Panc1 (cell line): ENCODE results near the gene AKIRIN2. TPM values are rescaled to one million over a fixed set of nuclear protein-coding genes. Genes with fewer than 3 reads are reported as not detected.

Experiments used
- ATAC-seq: fragments of 200-7000 bp; cut with Tn5 transposase; 2 replicates; pipeline ENCODE4 v1.9.1; 2020; ENCODE audit warnings: mild to moderate bottlenecking, moderate library complexity
- BruUV-seq: library from RNA; stranded (reverse); fragments of 400-500 nt; replicated peaks from 2 replicates; lab custom pipeline; 2021; lab: Mats Ljungman, UMichigan
- CTCF ChIA-PET: fragments of 300-600 bp; sonication (Branson Sonifier 250); formaldehyde crosslinking; loops from one replicate; lab custom pipeline; 2022; ENCODE audit warnings: antibody characterized with exemption; lab: Charles Lee
- POLR2A ChIA-PET: fragments of 300-600 bp; sonication (Branson Sonifier 250); formaldehyde crosslinking; loops from one replicate; lab custom pipeline; 2022; ENCODE audit warnings: antibody characterized with exemption; lab: Charles Lee
- DNase-seq: peaks from one replicate; pipeline ENCODE4 v3.0.0-alpha.2; 2010; ENCODE audit warnings: low read depth, low spot score
- H3K27ac ChIP-seq: 2 replicates; pipeline ENCODE4 v1.5.1; 2011; ENCODE audit warnings: mild to moderate bottlenecking, low read length, inconsistent platforms
- H3K27me3 ChIP-seq: fragments of 200-500 bp; sonication (Bioruptor generic); 2 replicates; pipeline ENCODE4 v1.6.0; 2014; ENCODE audit warnings: low read length, inconsistent platforms; ENCODE audit not compliant: control insufficient read depth, insufficient read depth
- H3K36me3 ChIP-seq: fragments of 200-500 bp; sonication (Bioruptor generic); 2 replicates; pipeline ENCODE4 v1.5.1; 2014; ENCODE audit warnings: inconsistent platforms, mild to moderate bottlenecking, low read length, moderate library complexity; ENCODE audit not compliant: control insufficient read depth, insufficient read depth
- H3K4me1 ChIP-seq: 2 replicates; pipeline ENCODE4 v1.5.1; 2011; ENCODE audit warnings: inconsistent platforms, mild to moderate bottlenecking, low read length, moderate library complexity; ENCODE audit not compliant: control insufficient read depth, insufficient read depth
- H3K4me3 ChIP-seq, 2 experiments: 2 replicates each; pipeline ENCODE4 v1.5.1; 2011 to 2012; ENCODE audit warnings: low read depth in 2 of 2, low read length in 2 of 2, mild to moderate bottlenecking in 2 of 2, inconsistent platforms in 1 of 2, moderate library complexity in 1 of 2
- H3K9me3 ChIP-seq: fragments of 200-500 bp; sonication (Bioruptor generic); 2 replicates; pipeline ENCODE4 v1.5.1; 2014; ENCODE audit warnings: low read depth, mild to moderate bottlenecking, inconsistent platforms, low read length, moderate library complexity; ENCODE audit not compliant: control insufficient read depth, insufficient read depth
- CTCF ChIP-seq: fragments of 450-650 bp; IDR thresholded peaks from 2 replicates; pipeline ENCODE4 v1.5.1; 2017; ENCODE audit warnings: mild to moderate bottlenecking
- POLR2AphosphoS5 ChIP-seq: IDR thresholded peaks from 2 replicates; pipeline ENCODE4 v1.6.1; 2012; ENCODE audit warnings: mild to moderate bottlenecking, low read depth, low read length, moderate library complexity
- REST ChIP-seq, 2 experiments: IDR thresholded peaks; 2 replicates each; pipeline ENCODE4 v1.6.1; 2011 to 2012; ENCODE audit warnings: low read depth in 2 of 2, control low read depth in 1 of 2, low read length in 1 of 2, mild to moderate bottlenecking in 1 of 2, moderate library complexity in 1 of 2; ENCODE audit not compliant: insufficient read depth in 1 of 2
- SIN3A ChIP-seq: IDR thresholded peaks from 2 replicates; pipeline ENCODE4 v1.6.1; 2012; ENCODE audit warnings: low read depth, mild to moderate bottlenecking, low read length, moderate library complexity, borderline replicate concordance; ENCODE audit not compliant: insufficient read depth
- TCF7L2 ChIP-seq: IDR thresholded peaks from 2 replicates; pipeline ENCODE4 v1.6.1; 2011; ENCODE audit warnings: mild to moderate bottlenecking, low read depth, low read length, inconsistent platforms
- in situ Hi-C: cut with HindIII; loops from 2 replicates; pipeline ENCODE4 v1.10.0; 2016; ENCODE audit warnings: low sequenced_read_pairs, low pct_unique_long_range_greater_than_20kb
- intact Hi-C: fragments of 100-400 bp; cut with micrococcal nuclease; formaldehyde crosslinking; loops from one replicate; pipeline ENCODE4 v1.10.0; 2022; ENCODE audit not compliant: unreplicated experiment
- total RNA-seq: library from RNA; stranded (reverse); gene quantifications from one replicate; pipeline ENCODE4 v1.2.1, GENCODE V29; 2021; ENCODE audit not compliant: unreplicated experiment

Gene AKIRIN2
- total RNA-seq, 1 experiment from 2014 or later: 47.6 TPM

- POLR2A ChIA-PET: no interaction called here
- DNase-seq: no peak
These were observed 57.0 kb downstream of the AKIRIN2 start for GRCh38 chr6:87645080-87645479.

GRCh38 chr6:87641065-87641692 lies 60.9 kb downstream of the AKIRIN2 start:
- H3K36me3 ChIP-seq: no peaks in the 10 kb centered on the region
- DNase-seq (no peak), ATAC-seq (no peak)
- H3K4me1 ChIP-seq: no peaks in the 10 kb centered on the region
- in situ Hi-C loops (no loop called here), intact Hi-C loops (no loop called here)
- ChIA-PET POLR2A (no interaction called here), CTCF (interaction anchor here (0.6 kb wide), 1 partner anchor 1731 kb away, joined by 3 read pairs; no protein-coding TSS in a partner anchor)
- TF ChIP-seq TCF7L2 (no peak), POLR2AphosphoS5 (no peak), REST (IDR thresholded peaks at IDR 0.05; ENCODE audit: insufficient read depth in 1 of 2, low read depth in 2 of 2, low read length in 1 of 2) (no peak), CTCF (no peak)
- no peak overlapping the region for H3K27ac ChIP-seq
- no TSS peak for BruUV-seq
- H3K27me3 ChIP-seq: no peaks in the 10 kb centered on the region
- H3K4me3 ChIP-seq: no peak overlapping the region
- no peaks in the 10 kb centered on the region for H3K9me3 ChIP-seq

More at GRCh38 chr6:87645080-87645479, 57.0 kb downstream of the AKIRIN2 start:
- ATAC-seq: no peak
- H3K27ac ChIP-seq: no peak overlapping the region
- TF ChIP-seq TCF7L2 (no peak), REST (IDR thresholded peaks at IDR 0.05; ENCODE audit: insufficient read depth in 1 of 2, low read depth in 2 of 2, low read length in 1 of 2) (no peak), SIN3A (no peak), CTCF (no peak), POLR2AphosphoS5 (no peak)
- no peak overlapping the region for H3K4me3 ChIP-seq
- in situ Hi-C loops (no loop called here), intact Hi-C loops (no loop called here)
- peaks cover 2% of the 10 kb centered on the region; the same call in 1 of the 2 replicates for H3K36me3 ChIP-seq
- H3K4me1 ChIP-seq: no peaks in the 10 kb centered on the region
- CTCF ChIA-PET: interaction anchor here (0.6 kb wide), 1 partner anchor 12 kb away, joined by 12 read pairs; no protein-coding TSS in a partner anchor
- no peaks in the 10 kb centered on the region for H3K9me3 ChIP-seq
- no peaks in the 10 kb centered on the region for H3K27me3 ChIP-seq
- no TSS peak for BruUV-seq
